Sigmoid colon (tissue), 7 donors: Measurements from ENCODE around the gene PSMF1. TPM values are rescaled to one million over a fixed set of nuclear protein-coding genes. Genes with fewer than 3 reads are reported as not detected.

Source experiments
- DNase-seq: peaks from one replicate; pipeline ENCODE4 v3.0.0-alpha.2; 2019
- H3K27ac ChIP-seq, 4 donors: fragments of 200-600 bp; sonication (generic); one replicate each; pipeline ENCODE4 v1.5.1; 2016 to 2019; ENCODE audit warnings: mild to moderate bottlenecking in 1 of 4
- H3K27me3 ChIP-seq, 3 donors: fragments of 200-600 bp; sonication (generic); one replicate each; pipeline ENCODE4 v1.5.1; 2019; ENCODE audit warnings: mild to moderate bottlenecking in 1 of 3
- H3K36me3 ChIP-seq, 4 donors: fragments of 200-600 bp; sonication (generic); one replicate each; pipeline ENCODE4 v1.5.1; 2016 to 2019
- H3K4me1 ChIP-seq, 4 donors: fragments of 200-600 bp; sonication (generic); one replicate each; pipeline ENCODE4 v1.5.1; 2017 to 2019
- H3K4me3 ChIP-seq, 4 donors: fragments of 200-600 bp; sonication (generic); one replicate each; pipeline ENCODE4 v1.5.1; 2017 to 2019; ENCODE audit warnings: mild to moderate bottlenecking in 2 of 4, moderate library complexity in 1 of 4
- H3K9me3 ChIP-seq, 4 donors: fragments of 200-600 bp in 3 of 4; sonication (generic) in 3 of 4; one replicate each; pipeline versions ENCODE4 v1.5.1 to v1.6.1; 2013 to 2019
- EP300 ChIP-seq, 4 donors: sonication (generic); formaldehyde crosslinking; IDR thresholded peaks; one replicate each; pipeline ENCODE4 v1.6.1; 2017; ENCODE audit warnings: antibody characterized with exemption in 4 of 4
- POLR2A ChIP-seq, 2 donors: fragments of 450-650 bp; IDR thresholded peaks; one replicate each; pipeline ENCODE4 v1.6.1; 2016; ENCODE audit warnings: antibody characterized with exemption in 2 of 2, mild to moderate bottlenecking in 2 of 2, moderate library complexity in 2 of 2
- POLR2AphosphoS5 ChIP-seq, 4 donors: sonication (generic); formaldehyde crosslinking; IDR thresholded peaks; one replicate each; pipeline ENCODE4 v1.6.1; 2017; ENCODE audit warnings: antibody characterized with exemption in 4 of 4
- WGBS, 2 donors: extraction: QIAGEN DNeasy Blood & Tissue Kit; methylation state at CpG; one replicate each; pipeline ENCODE4 v1.1.7; 2013; 5-methylcytosine and 5-hydroxymethylcytosine counted together
- intact Hi-C: fragments of 100-400 bp; cut with DNase I; formaldehyde crosslinking; loops from one replicate; pipeline ENCODE4 v1.15.1; 2023
- polyA plus RNA-seq, 3 donors: library from polyadenylated mRNA; stranded (reverse); fragments of 200-250 nt; gene quantifications; one replicate each; pipeline ENCODE4 v1.2.3, GENCODE V29; 2013
- total RNA-seq, 4 donors: library from RNA; depleted of rRNA; stranded (reverse); fragments of >200 nt; gene quantifications; one replicate each; pipeline ENCODE4 v1.1.0, GENCODE V29; 2016
- TF ChIP-seq, protein P1 (sequence below), 4 experiments: fragments of 450-650 bp in 3 of 4; fragments of 200-600 bp in 1 of 4; IDR thresholded peaks; one replicate each; pipeline ENCODE4 v1.5.1; 2016 to 2019; ENCODE audit warnings: antibody characterized with exemption in 4 of 4, mild to moderate bottlenecking in 3 of 4, moderate library complexity in 2 of 4
- donor health status: healthy with polysubstance abuse.
- donor health status: Bipolar disorder and iron deficiency.
- donor health status: healthy.

Gene PSMF1
- total and polyA plus RNA-seq, 7 donors, result 47.2 to 148 (median 74.7) TPM

DNA sequence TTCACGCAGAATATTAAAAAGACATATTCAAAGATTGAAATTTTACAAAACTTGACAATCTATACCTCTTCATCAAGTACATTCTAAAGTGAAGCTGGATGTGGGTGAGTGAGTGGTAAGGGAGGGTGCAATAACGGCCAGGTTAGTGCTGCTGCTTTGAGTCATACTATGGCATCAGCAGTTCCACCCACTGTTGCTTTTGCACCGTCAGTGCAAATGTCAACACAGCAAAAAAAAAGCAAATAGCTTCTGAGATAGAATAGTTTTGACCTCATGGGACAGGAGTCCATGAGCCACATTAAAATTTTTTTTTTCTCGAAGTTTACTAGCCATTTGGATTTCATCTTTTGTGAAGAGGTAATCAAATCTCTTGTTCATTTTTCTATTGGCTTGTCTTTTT, 31.8 kb downstream of the PSMF1 start:
- H3K4me3 ChIP-seq, result no peak overlapping the region
- H3K36me3 ChIP-seq, result peaks cover 5 to 76% (median 17%) of the 10 kb centered on the region in 4 donors
- WGBS, 2 donors, result 46 to 66% methylated on average over 4 of the region's 4 CpGs
- intact Hi-C loops, result no loop called here
- no peaks in the 10 kb centered on the region for H3K4me1 ChIP-seq
- H3K27ac ChIP-seq, result no peak overlapping the region
- no peaks in the 10 kb centered on the region for H3K27me3 ChIP-seq
- H3K9me3 ChIP-seq, result no peaks in the 10 kb centered on the region
- no peak for TF ChIP-seq POLR2AphosphoS5 (IDR thresholded peaks at IDR 0.05)
- TF ChIP-seq EP300 (IDR thresholded peaks at IDR 0.05), result no peak
- no peak for TF ChIP-seq POLR2A (IDR thresholded peaks at IDR 0.05)
- TF ChIP-seq, protein P1, sequence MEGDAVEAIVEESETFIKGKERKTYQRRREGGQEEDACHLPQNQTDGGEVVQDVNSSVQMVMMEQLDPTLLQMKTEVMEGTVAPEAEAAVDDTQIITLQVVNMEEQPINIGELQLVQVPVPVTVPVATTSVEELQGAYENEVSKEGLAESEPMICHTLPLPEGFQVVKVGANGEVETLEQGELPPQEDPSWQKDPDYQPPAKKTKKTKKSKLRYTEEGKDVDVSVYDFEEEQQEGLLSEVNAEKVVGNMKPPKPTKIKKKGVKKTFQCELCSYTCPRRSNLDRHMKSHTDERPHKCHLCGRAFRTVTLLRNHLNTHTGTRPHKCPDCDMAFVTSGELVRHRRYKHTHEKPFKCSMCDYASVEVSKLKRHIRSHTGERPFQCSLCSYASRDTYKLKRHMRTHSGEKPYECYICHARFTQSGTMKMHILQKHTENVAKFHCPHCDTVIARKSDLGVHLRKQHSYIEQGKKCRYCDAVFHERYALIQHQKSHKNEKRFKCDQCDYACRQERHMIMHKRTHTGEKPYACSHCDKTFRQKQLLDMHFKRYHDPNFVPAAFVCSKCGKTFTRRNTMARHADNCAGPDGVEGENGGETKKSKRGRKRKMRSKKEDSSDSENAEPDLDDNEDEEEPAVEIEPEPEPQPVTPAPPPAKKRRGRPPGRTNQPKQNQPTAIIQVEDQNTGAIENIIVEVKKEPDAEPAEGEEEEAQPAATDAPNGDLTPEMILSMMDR (IDR thresholded peaks at IDR 0.05), result no peak
- no peak for DNase-seq

DNA sequence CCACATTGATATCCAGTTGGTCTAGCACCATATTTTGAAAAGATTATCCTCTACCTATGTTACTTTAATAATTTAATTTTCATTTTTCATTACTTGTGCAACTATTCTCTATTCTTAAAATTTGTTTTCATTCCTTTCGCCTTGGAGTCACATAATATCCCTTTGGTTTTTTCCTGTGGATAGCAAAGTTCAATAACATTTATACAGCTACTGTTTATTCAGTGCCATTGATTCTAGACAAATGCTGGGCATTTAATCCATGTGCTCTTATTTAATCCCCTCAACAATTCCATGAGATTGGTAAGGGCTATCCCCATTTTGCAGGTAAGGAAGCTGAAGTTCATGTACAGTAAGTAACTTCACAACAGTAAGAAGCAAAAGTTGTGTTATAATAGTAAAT, 32.6 kb downstream of the PSMF1 start:
- intact Hi-C loops, result no loop called here
- H3K4me3 ChIP-seq, result no peak overlapping the region
- no peaks in the 10 kb centered on the region for H3K9me3 ChIP-seq
- no peak overlapping the region for H3K27ac ChIP-seq
- DNase-seq, result no peak
- H3K4me1 ChIP-seq, result no peaks in the 10 kb centered on the region
- H3K36me3 ChIP-seq, result peaks cover 5 to 74% (median 15%) of the 10 kb centered on the region in 4 donors
- WGBS, 2 donors, result 96 to 98% methylated on average over 1 of the region's 1 CpG
- no peaks in the 10 kb centered on the region for H3K27me3 ChIP-seq
- TF ChIP-seq EP300 (IDR thresholded peaks at IDR 0.05), result no peak
- TF ChIP-seq, protein P1 (IDR thresholded peaks at IDR 0.05), result no peak
- no peak for TF ChIP-seq POLR2A (IDR thresholded peaks at IDR 0.05)
- no peak for TF ChIP-seq POLR2AphosphoS5 (IDR thresholded peaks at IDR 0.05)

DNA sequence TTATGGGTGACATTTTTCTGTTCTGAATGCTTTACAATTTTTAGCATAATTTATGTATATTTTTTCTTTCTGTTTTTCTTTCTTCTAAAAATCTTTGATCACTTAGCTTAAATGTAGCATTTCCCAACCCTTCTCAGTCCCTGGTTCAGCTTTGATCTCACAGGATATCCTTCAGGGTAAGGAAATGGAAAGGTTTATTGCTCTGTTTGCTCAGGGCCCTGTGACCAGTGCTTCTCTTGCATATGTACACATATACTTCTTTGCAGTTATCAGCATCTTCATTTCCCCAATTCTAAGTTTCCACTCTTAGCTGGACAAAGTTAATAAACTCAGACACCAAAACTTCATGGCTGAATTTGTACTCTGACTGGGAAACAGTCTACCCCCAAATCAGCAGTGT, 35.8 kb downstream of the PSMF1 start:
- no peak for DNase-seq
- no peak overlapping the region for H3K27ac ChIP-seq
- peaks cover 0 to 45% (median 5%) of the 10 kb centered on the region in 4 donors for H3K36me3 ChIP-seq
- H3K4me1 ChIP-seq, result no peaks in the 10 kb centered on the region
- no peaks in the 10 kb centered on the region for H3K9me3 ChIP-seq
- TF ChIP-seq EP300 (IDR thresholded peaks at IDR 0.05) (no peak), POLR2A (IDR thresholded peaks at IDR 0.05) (no peak), POLR2AphosphoS5 (IDR thresholded peaks at IDR 0.05) (no peak)
- TF ChIP-seq, protein P1 (IDR thresholded peaks at IDR 0.05), result no peak
- H3K4me3 ChIP-seq, result no peak overlapping the region
- H3K27me3 ChIP-seq, result no peaks in the 10 kb centered on the region
- intact Hi-C loops, result no loop called here

DNA sequence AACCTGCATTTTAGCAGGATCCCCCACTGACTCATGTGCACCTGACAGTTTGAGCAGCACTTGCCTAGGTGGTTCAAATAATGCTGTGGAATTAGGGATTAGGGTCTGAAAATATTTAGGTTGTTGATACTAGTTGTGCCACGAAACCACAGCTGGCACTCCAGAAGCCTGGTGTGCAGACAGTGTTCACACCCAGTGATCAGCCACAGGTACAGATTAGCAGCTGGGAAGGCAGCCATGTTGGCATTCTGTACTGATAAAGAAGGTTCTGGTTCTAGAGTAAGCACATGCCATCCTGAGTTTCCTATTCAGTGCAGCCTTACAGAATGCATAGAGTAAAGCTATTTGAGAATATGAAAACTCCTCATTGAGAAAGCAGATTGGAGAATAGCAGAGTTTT, 36.3 kb downstream of the PSMF1 start:
- Histone ChIP-seq H3K4me3 (no peak overlapping the region), H3K27me3 (no peaks in the 10 kb centered on the region), H3K4me1 (no peaks in the 10 kb centered on the region), H3K27ac (no peak overlapping the region), H3K36me3 (peaks cover 0 to 45% (median 6%) of the 10 kb centered on the region in 4 donors), H3K9me3 (no peaks in the 10 kb centered on the region)
- TF ChIP-seq POLR2AphosphoS5 (IDR thresholded peaks at IDR 0.05) (no peak), EP300 (IDR thresholded peaks at IDR 0.05) (no peak), POLR2A (IDR thresholded peaks at IDR 0.05) (no peak)
- TF ChIP-seq, protein P1 (IDR thresholded peaks at IDR 0.05), result no peak
- WGBS, 2 donors, result 94% methylated on average over 1 of the region's 1 CpG
- DNase-seq, result no peak
- intact Hi-C loops, result no loop called here

DNA sequence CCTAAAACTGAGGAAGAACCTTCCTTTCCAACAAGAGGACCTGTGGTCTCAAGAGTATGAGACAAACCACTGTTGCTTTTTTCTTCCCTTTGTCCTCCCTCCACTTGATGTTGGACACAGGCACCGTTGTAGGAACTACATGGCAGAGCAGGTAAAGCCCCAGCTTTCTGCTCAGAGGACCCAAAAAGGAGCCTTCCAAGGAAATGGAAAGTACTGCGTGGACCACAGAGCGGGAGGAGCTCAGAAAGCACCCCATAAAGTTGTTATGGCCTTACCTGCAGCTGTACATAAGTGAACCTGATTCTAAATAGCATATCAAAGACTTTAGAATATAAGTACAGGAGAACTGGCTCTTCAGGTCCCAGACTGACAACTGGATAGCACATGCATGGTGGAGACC, 36.9 kb downstream of the PSMF1 start:
- TF ChIP-seq, protein P1 (IDR thresholded peaks at IDR 0.05), result no peak
- TF ChIP-seq POLR2A (IDR thresholded peaks at IDR 0.05), result no peak
- no peak for TF ChIP-seq POLR2AphosphoS5 (IDR thresholded peaks at IDR 0.05)
- no peak for TF ChIP-seq EP300 (IDR thresholded peaks at IDR 0.05)
- Histone ChIP-seq H3K4me1 (no peaks in the 10 kb centered on the region), H3K27me3 (no peaks in the 10 kb centered on the region), H3K4me3 (no peak overlapping the region), H3K27ac (no peak overlapping the region), H3K36me3 (peaks cover 0 to 48% (median 7%) of the 10 kb centered on the region in 4 donors), H3K9me3 (no peaks in the 10 kb centered on the region)
- no peak for DNase-seq
- 98 to 99% methylated on average over 3 of the region's 3 CpGs for WGBS, 2 donors
- intact Hi-C loops, result no loop called here
